Measurements from ENCODE around the gene PRKN.

- TF ChIP-seq, protein P1, sequence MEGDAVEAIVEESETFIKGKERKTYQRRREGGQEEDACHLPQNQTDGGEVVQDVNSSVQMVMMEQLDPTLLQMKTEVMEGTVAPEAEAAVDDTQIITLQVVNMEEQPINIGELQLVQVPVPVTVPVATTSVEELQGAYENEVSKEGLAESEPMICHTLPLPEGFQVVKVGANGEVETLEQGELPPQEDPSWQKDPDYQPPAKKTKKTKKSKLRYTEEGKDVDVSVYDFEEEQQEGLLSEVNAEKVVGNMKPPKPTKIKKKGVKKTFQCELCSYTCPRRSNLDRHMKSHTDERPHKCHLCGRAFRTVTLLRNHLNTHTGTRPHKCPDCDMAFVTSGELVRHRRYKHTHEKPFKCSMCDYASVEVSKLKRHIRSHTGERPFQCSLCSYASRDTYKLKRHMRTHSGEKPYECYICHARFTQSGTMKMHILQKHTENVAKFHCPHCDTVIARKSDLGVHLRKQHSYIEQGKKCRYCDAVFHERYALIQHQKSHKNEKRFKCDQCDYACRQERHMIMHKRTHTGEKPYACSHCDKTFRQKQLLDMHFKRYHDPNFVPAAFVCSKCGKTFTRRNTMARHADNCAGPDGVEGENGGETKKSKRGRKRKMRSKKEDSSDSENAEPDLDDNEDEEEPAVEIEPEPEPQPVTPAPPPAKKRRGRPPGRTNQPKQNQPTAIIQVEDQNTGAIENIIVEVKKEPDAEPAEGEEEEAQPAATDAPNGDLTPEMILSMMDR (IDR thresholded peaks at IDR 0.05): no peak
- no peak for TF ChIP-seq ZFX (IDR thresholded peaks at IDR 0.05; ENCODE audit: borderline replicate concordance)
These were observed 634.6 kb downstream of the PRKN start for GRCh38 chr6:162092816-162093502.

All from 22Rv1 (cell line).